Measurements from ENCODE around the gene XRCC4. TPM values are rescaled to one million over a fixed set of nuclear protein-coding genes. Genes with fewer than 3 reads are reported as not detected.

XRCC4 gene
- total and polyA plus RNA-seq, 2 of the 13 experiments (the other 11 are each of a cell fraction or from before 2014, with no cell fraction given): 2.8 to 12.6 TPM

GRCh38 chr5:83102364-83102980, 25.1 kb downstream of the XRCC4 start (continued):
- TF ChIP-seq STAT6 (CRISPR knock-in tag; IDR thresholded peaks at IDR 0.05; ENCODE audit: borderline replicate concordance) (no peak), NFYC (CRISPR knock-in tag; IDR thresholded peaks at IDR 0.05) (no peak), TFDP2 (CRISPR knock-in tag; IDR thresholded peaks at IDR 0.05) (no peak), SMYD3 (CRISPR knock-in tag; IDR thresholded peaks at IDR 0.05) (no peak), SIN3A (IDR thresholded peaks at IDR 0.05; ENCODE audit: borderline replicate concordance, low read depth, low read length) (no peak), HOMEZ (CRISPR knock-in tag; IDR thresholded peaks at IDR 0.05; ENCODE audit: low read depth) (no peak)
- TF ChIP-seq, protein P1, sequence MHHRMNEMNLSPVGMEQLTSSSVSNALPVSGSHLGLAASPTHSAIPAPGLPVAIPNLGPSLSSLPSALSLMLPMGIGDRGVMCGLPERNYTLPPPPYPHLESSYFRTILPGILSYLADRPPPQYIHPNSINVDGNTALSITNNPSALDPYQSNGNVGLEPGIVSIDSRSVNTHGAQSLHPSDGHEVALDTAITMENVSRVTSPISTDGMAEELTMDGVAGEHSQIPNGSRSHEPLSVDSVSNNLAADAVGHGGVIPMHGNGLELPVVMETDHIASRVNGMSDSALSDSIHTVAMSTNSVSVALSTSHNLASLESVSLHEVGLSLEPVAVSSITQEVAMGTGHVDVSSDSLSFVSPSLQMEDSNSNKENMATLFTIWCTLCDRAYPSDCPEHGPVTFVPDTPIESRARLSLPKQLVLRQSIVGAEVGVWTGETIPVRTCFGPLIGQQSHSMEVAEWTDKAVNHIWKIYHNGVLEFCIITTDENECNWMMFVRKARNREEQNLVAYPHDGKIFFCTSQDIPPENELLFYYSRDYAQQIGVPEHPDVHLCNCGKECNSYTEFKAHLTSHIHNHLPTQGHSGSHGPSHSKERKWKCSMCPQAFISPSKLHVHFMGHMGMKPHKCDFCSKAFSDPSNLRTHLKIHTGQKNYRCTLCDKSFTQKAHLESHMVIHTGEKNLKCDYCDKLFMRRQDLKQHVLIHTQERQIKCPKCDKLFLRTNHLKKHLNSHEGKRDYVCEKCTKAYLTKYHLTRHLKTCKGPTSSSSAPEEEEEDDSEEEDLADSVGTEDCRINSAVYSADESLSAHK (CRISPR knock-in tag; IDR thresholded peaks at IDR 0.05; ENCODE audit: borderline replicate concordance): no peak
